CD4-positive, alpha-beta T cell (primary cell): ENCODE results near the gene TMEM87B. TPM values are rescaled to one million over a fixed set of nuclear protein-coding genes. Genes with fewer than 3 reads are reported as not detected.

ENCODE experiments used
- ATAC-seq: fragments of 200-7000 bp; cut with Tn5 transposase; one replicate; pipeline ENCODE4 v1.10.0; 2022; ENCODE audit warnings: mild to moderate bottlenecking; ENCODE audit not compliant: poor library complexity
- CTCF ChIA-PET: fragments of 350-600 bp; sonication (Branson Sonifier 250); formaldehyde crosslinking; loops from one replicate; lab custom pipeline; 2021; ENCODE audit warnings: antibody characterized with exemption, inconsistent platforms; lab: Charles Lee
- POLR2A ChIA-PET: fragments of 350-600 bp; sonication (Branson Sonifier 250); formaldehyde crosslinking; loops from one replicate; lab custom pipeline; 2021; ENCODE audit warnings: antibody characterized with exemption, inconsistent platforms; lab: Charles Lee
- DNase-seq, 14 experiments: peaks; one replicate each; pipeline ENCODE4 v3.0.0-alpha.2; 2013 to 2020; ENCODE audit warnings: mixed read lengths in 2 of 14
- H3K27ac ChIP-seq, 2 donors: one replicate each; pipeline versions ENCODE4 v1.5.1 to v1.7.0; 2013; ENCODE audit warnings: low read length in 2 of 2, low read depth in 1 of 2, mild to moderate bottlenecking in 1 of 2
- H3K27me3 ChIP-seq, 2 experiments: 1 replicate in 1 of 2; 2 replicates in 1 of 2; pipeline versions ENCODE4 v1.6.1 to v1.7.0; 2013; ENCODE audit warnings: low read length in 2 of 2, control low read depth in 1 of 2, mild to moderate bottlenecking in 1 of 2, moderate library complexity in 1 of 2; ENCODE audit not compliant: insufficient read depth in 2 of 2, control insufficient read depth in 1 of 2
- H3K36me3 ChIP-seq: one replicate; pipeline ENCODE4 v1.6.1; 2013; ENCODE audit warnings: low read length, control low read depth; ENCODE audit not compliant: insufficient read depth
- H3K4me1 ChIP-seq: one replicate; pipeline ENCODE4 v1.6.1; 2013; ENCODE audit warnings: low read length, control low read depth; ENCODE audit not compliant: insufficient read depth
- H3K4me3 ChIP-seq: one replicate; pipeline ENCODE4 v1.5.1; 2013; ENCODE audit warnings: mild to moderate bottlenecking, low read length, moderate library complexity
- H3K9me3 ChIP-seq, 2 experiments: 1 replicate in 1 of 2; 2 replicates in 1 of 2; pipeline versions ENCODE4 v1.6.1 to v1.7.0; 2013; ENCODE audit warnings: low read length in 2 of 2, mild to moderate bottlenecking in 2 of 2, control low read depth in 1 of 2, moderate library complexity in 1 of 2; ENCODE audit not compliant: control insufficient read depth in 1 of 2, insufficient read depth in 1 of 2
- H3K27ac Mint-ChIP-seq: one replicate; pipeline ENCODE4 v1.8.0; 2020; ENCODE audit warnings: mixed read lengths
- H3K27me3 Mint-ChIP-seq: one replicate; pipeline ENCODE4 v1.8.0; 2021; ENCODE audit warnings: mixed read lengths
- H3K36me3 Mint-ChIP-seq: one replicate; pipeline ENCODE4 v1.8.0; 2021; ENCODE audit warnings: low read depth, mixed read lengths
- H3K4me1 Mint-ChIP-seq: one replicate; pipeline ENCODE4 v1.8.0; 2021; ENCODE audit warnings: low read depth, mixed read lengths
- H3K4me3 Mint-ChIP-seq: one replicate; pipeline ENCODE4 v1.8.0; 2020; ENCODE audit warnings: mild to moderate bottlenecking, mixed read lengths
- H3K9me3 Mint-ChIP-seq: one replicate; pipeline ENCODE4 v1.8.0; 2020; ENCODE audit warnings: mixed read lengths
- intact Hi-C, 2 experiments: fragments of 100-400 bp; cut with DNase I in 1 of 2; cut with micrococcal nuclease in 1 of 2; formaldehyde crosslinking; loops; one replicate each; pipeline versions ENCODE4 v1.15.1 to v1.9.0; 2023 to 2025; cut with DNase I, micrococcal nuclease
- polyA plus RNA-seq, 2 donors: library from polyadenylated mRNA; unstranded; fragments of 120-200 nt; gene quantifications; one replicate each; pipeline ENCODE4 v1.2.1, GENCODE V29; 2013
- total RNA-seq, 174 experiments: library from RNA in 2 of 174; stranded (reverse) in 2 of 174; gene quantifications; one replicate each; pipeline ENCODE4 v1.2.3 and lab custom pipeline; 2021 to 2026
- TF ChIP-seq, protein P1 (sequence below): fragments of 200-600 bp; IDR thresholded peaks from one replicate; pipeline ENCODE4 v1.8.0; 2022; ENCODE audit warnings: antibody characterized with exemption, mild to moderate bottlenecking

TMEM87B gene, protein sequence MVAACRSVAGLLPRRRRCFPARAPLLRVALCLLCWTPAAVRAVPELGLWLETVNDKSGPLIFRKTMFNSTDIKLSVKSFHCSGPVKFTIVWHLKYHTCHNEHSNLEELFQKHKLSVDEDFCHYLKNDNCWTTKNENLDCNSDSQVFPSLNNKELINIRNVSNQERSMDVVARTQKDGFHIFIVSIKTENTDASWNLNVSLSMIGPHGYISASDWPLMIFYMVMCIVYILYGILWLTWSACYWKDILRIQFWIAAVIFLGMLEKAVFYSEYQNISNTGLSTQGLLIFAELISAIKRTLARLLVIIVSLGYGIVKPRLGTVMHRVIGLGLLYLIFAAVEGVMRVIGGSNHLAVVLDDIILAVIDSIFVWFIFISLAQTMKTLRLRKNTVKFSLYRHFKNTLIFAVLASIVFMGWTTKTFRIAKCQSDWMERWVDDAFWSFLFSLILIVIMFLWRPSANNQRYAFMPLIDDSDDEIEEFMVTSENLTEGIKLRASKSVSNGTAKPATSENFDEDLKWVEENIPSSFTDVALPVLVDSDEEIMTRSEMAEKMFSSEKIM
- total RNA-seq (10 to 100 TPM in 1 of 2 experiments, 1 to 10 TPM in 1; 8.9 to 12.1 TPM), total RNA-seq (lab: John Stamatoyannopoulos, UW) (27.5 to 115 (median 61.7) reads per million in 172 experiments)
- 21.4 TPM for polyA plus RNA-seq (2013, experiment 1 of 2)
- polyA plus RNA-seq (2013, experiment 2 of 2), result 27.3 TPM

DNA sequence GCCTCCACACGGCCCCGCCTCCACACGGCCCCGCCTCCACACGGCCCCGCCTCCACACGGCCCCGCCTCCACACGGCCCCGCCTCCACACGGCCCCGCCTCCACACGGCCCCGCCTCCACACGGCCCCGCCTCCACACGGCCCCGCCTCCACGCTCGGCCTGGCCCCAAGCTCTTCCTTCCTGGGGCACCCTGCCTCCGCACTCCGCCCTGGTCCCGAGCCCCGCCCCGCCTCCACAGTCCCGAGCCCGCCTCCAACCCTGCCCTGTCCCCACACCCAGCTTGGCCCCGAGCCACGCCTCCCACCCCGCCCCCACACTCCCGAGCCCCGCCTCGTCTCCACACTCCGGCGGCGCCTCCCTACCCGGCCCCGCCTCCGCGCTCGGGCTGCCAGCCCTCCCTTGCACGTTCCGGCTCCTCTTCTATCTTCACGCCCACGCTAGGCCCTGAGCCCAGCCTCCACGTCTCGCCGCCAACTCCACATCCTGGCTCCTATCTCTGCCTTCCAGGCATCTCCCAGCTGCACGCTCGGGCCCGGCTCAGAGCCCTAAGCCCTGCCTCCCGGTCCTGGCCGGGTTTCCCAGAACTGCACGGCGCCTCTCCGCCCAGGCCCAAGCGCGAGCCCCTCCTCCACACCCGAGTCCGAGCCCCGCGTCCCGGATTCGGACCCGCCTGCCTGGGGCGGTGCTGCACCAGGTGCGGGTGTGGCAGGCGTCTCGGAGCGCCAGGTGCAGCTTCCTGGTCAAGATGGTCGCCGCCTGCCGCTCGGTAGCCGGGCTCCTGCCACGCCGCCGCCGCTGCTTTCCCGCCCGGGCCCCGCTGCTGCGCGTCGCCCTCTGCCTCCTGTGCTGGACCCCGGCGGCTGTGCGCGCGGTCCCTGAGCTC is at the start of gene TMEM87B:
TSS of gene TMEM87B (plus strand) at position 423 of the 883 bp plus-strand sequence. CDS start at position 746, 323 bp downstream.
- no peaks in the 10 kb centered on the region for H3K27me3 Mint-ChIP-seq
- ATAC-seq, result peak; percentile 69
- intact Hi-C loops, result loop anchor here (5.0 to 10.0 kb wide), 9 partner anchors 130 to 1378 kb away; partner anchors contain the start of genes BUB1 (in 1 of the 2), CHCHD5 (in 1 of the 2), CKAP2L (in 1 of the 2) and ZC3H8 (in 1 of the 2)

DNA sequence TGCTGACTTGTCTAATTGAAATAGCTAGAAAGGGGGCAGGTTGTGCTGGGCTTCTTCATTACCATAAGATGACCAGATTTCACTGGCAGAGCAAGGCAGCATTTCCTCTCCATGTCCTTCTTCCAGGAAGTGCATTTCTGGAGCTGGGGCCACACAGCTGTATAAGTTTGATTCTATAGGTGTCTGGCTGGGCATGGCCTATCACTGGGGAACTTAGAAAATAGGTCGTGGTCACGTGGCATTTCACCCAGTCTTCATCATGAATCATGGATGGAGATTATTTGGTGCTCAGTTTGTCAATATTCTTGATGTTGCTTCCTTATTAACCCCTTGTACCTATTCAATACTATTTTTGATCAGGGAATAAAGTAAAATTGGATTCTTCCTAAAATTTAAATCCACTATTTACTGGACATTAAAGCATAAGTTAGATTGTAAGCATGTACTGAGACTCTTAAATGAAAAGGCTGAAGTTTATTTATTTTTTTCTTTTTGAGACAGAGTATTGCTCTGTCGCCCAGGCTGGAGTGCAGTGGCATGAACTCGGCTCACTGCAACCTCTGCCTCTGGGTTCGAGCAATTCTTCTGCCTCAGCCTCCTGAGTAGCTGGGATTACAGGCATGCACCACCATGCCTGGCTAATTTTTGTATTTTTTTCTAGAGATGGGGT is 49.5 kb upstream of the TMEM87B start:
- no peak overlapping the region for H3K27ac Mint-ChIP-seq
- H3K36me3 ChIP-seq, result no peaks in the 10 kb centered on the region
- H3K36me3 Mint-ChIP-seq, result no peaks in the 10 kb centered on the region
- CTCF ChIA-PET, result interaction anchor here (1.3 kb wide), 1 partner anchor 10 kb away, joined by 3 read pairs; no protein-coding TSS in a partner anchor
- H3K4me3 ChIP-seq, result no peak overlapping the region
- TF ChIP-seq, protein P1, sequence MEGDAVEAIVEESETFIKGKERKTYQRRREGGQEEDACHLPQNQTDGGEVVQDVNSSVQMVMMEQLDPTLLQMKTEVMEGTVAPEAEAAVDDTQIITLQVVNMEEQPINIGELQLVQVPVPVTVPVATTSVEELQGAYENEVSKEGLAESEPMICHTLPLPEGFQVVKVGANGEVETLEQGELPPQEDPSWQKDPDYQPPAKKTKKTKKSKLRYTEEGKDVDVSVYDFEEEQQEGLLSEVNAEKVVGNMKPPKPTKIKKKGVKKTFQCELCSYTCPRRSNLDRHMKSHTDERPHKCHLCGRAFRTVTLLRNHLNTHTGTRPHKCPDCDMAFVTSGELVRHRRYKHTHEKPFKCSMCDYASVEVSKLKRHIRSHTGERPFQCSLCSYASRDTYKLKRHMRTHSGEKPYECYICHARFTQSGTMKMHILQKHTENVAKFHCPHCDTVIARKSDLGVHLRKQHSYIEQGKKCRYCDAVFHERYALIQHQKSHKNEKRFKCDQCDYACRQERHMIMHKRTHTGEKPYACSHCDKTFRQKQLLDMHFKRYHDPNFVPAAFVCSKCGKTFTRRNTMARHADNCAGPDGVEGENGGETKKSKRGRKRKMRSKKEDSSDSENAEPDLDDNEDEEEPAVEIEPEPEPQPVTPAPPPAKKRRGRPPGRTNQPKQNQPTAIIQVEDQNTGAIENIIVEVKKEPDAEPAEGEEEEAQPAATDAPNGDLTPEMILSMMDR, result no peak
- ATAC-seq, result no peak
- no peaks in the 10 kb centered on the region for H3K4me1 ChIP-seq
- H3K27me3 Mint-ChIP-seq, result no peaks in the 10 kb centered on the region
- POLR2A ChIA-PET, result no interaction called here
- H3K27ac ChIP-seq, result no peak overlapping the region
- peaks cover 10% of the 10 kb centered on the region for H3K4me1 Mint-ChIP-seq
- H3K9me3 Mint-ChIP-seq, result no peaks in the 10 kb centered on the region
- DNase-seq, result peak in 2 of 14 experiments; percentile 10 to 16
- H3K27me3 ChIP-seq, result no peaks in the 10 kb centered on the region
- H3K9me3 ChIP-seq, result no peaks in the 10 kb centered on the region
- H3K4me3 Mint-ChIP-seq, result no peak overlapping the region
- intact Hi-C loops, result no loop called here

More for the DNA sequence above, at the start of gene TMEM87B:
- POLR2A ChIA-PET, result interaction anchor here (0.6 to 1.9 kb wide), 15 partner anchors 9 to 934 kb away, joined by 3 to 15 read pairs (median 6); partner anchors contain the start of genes ANAPC1, BCL2L11, CHCHD5 and SLC20A1
- peak; percentile 97 to 100 (median 98) for DNase-seq
- H3K4me3 Mint-ChIP-seq, result peak within 1 kb of the TSS; percentile 94
- no peaks in the 10 kb centered on the region for H3K27me3 ChIP-seq
- H3K27ac Mint-ChIP-seq, result peak within 1 kb of the TSS; percentile 89
- H3K9me3 Mint-ChIP-seq, result no peaks in the 10 kb centered on the region
- peak within 1 kb of the TSS; percentile 77 to 87 for H3K27ac ChIP-seq
- peak within 1 kb of the TSS; percentile 93 for H3K4me3 ChIP-seq
- peaks cover 12% of the 10 kb centered on the region for H3K36me3 ChIP-seq
- H3K9me3 ChIP-seq, result no peaks in the 10 kb centered on the region
- peaks cover 35% of the 10 kb centered on the region for H3K4me1 ChIP-seq
- TF ChIP-seq, protein P1, result no peak
- CTCF ChIA-PET, result interaction anchor here (1.4 kb wide), 1 partner anchor 426 kb away, joined by 3 read pairs; no protein-coding TSS in a partner anchor
- peaks cover 21% of the 10 kb centered on the region for H3K36me3 Mint-ChIP-seq
- H3K4me1 Mint-ChIP-seq, result peaks cover 43% of the 10 kb centered on the region
